ENCODE measurements around the gene MMAA. TPM values are rescaled to one million over a fixed set of nuclear protein-coding genes. Genes with fewer than 3 reads are reported as not detected.
"Not testable (repeated sequence)": the region's sequence is repeated elsewhere in the genome, so short reads cannot be mapped to it uniquely, and the experiment has no call there.

Gene MMAA
- total RNA-seq, 1 donor from 2014 or later, result 15.9 TPM

DNA sequence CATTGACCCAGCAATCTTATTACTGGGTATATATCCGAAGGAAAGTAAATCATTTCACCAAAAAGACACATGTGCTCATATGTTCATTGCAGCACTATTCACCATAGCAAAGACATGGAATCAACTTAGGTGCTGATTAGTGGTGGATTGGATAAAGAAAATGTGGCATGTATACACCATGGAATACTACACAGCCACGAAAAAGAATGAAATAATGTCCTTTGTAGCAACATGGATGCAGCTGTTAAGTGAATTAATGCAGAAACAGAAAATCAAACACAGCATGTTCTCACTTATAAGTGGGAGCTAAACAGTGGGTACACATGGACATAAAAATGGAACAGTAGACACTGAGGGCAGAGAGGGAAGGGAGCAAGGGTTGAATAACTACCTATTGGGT lies 72.2 kb downstream of the MMAA start:
- DNase-seq (ENCODE audit: low spot score); intact Hi-C loops (cut with micrococcal nuclease); H3K4me1 Mint-ChIP-seq (ENCODE audit: low read depth); H3K4me3 Mint-ChIP-seq (ENCODE audit: low read depth); H3K27ac Mint-ChIP-seq; H3K9me3 Mint-ChIP-seq; H3K27me3 Mint-ChIP-seq (ENCODE audit: low read depth); H3K36me3 Mint-ChIP-seq (ENCODE audit: low read depth): not testable (repeated sequence)

DNA sequence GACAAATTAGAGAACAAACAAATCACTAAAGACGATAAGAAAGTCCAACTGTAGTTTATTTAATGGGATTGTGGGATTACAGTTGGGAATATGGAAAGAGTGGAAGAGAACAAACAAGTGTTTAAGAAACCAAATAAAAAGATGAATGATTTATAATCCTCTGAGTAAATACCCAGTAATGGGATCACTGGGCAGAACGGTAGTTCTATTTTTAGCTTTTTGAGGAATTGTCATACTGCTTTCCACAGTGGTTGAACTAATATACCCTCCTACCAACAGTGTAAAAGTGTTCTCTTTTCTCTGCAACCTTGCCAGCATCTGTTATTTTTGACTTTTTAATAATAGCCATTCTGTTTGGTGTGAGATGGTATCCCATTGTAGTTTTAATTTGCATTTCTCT lies 75.7 kb downstream of the MMAA start:
- Mint-ChIP-seq H3K9me3 (peaks cover 7% of the 10 kb centered on the region), H3K36me3 (ENCODE audit: low read depth) (no peaks in the 10 kb centered on the region), H3K27me3 (ENCODE audit: low read depth) (no peaks in the 10 kb centered on the region), H3K4me3 (ENCODE audit: low read depth) (no peak overlapping the region), H3K4me1 (ENCODE audit: low read depth) (peaks cover 2% of the 10 kb centered on the region), H3K27ac (no peak overlapping the region)
- intact Hi-C loops (cut with micrococcal nuclease), result no loop called here
- DNase-seq (ENCODE audit: low spot score), result no peak

DNA sequence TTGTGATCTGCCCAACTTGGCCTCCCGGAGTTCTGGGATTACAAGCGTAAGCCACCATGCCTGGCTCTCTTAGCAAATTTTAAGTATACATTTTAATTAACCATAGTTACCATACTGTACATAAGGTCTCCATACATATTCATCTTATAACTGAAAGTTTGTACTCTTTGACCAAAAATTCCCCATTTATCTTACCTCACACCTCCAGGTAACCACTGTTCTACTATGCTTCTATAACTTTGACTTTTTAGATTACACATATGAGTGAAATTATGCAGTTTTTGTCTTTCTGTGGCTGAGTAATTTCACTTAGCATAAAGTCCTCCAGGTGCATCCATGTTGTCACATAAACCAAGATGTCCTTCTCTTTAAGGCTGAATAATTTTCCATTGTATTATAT lies 78.1 kb downstream of the MMAA start:
- Mint-ChIP-seq H3K27me3 (ENCODE audit: low read depth) (no peaks in the 10 kb centered on the region), H3K4me1 (ENCODE audit: low read depth) (peaks cover 2% of the 10 kb centered on the region), H3K4me3 (ENCODE audit: low read depth) (no peak overlapping the region), H3K9me3 (peaks cover 3% of the 10 kb centered on the region), H3K36me3 (ENCODE audit: low read depth) (no peaks in the 10 kb centered on the region), H3K27ac (no peak overlapping the region)
- intact Hi-C loops (cut with micrococcal nuclease), result no loop called here
- no peak for DNase-seq (ENCODE audit: low spot score)

DNA sequence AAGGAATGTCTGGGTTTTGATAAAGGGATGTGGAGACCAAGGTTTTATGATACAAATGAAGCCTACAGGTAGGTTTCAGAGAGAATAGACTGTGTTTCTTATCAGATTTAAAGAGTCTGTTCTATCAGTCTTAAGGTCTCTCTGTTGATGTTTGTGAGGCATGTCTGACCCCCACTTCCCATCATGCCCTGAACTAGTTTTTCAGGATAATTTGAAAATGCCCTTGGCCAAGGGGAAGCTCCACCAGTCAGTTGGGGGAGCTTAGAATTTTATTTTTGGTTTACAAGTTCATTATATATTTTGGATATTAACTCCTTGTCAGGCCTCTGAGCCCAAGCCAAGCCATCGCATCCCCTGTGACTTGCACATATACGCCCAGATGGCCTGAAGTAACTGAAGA lies 79.3 kb downstream of the MMAA start:
- intact Hi-C loops (cut with micrococcal nuclease), result no loop called here
- H3K4me3 Mint-ChIP-seq (ENCODE audit: low read depth), result no peak overlapping the region
- no peaks in the 10 kb centered on the region for H3K27me3 Mint-ChIP-seq (ENCODE audit: low read depth)
- no peaks in the 10 kb centered on the region for H3K36me3 Mint-ChIP-seq (ENCODE audit: low read depth)
- DNase-seq (ENCODE audit: low spot score), result no peak
- H3K4me1 Mint-ChIP-seq (ENCODE audit: low read depth), result peaks cover 4% of the 10 kb centered on the region
- H3K27ac Mint-ChIP-seq, result no peak overlapping the region
- H3K9me3 Mint-ChIP-seq, result peaks cover 3% of the 10 kb centered on the region

DNA sequence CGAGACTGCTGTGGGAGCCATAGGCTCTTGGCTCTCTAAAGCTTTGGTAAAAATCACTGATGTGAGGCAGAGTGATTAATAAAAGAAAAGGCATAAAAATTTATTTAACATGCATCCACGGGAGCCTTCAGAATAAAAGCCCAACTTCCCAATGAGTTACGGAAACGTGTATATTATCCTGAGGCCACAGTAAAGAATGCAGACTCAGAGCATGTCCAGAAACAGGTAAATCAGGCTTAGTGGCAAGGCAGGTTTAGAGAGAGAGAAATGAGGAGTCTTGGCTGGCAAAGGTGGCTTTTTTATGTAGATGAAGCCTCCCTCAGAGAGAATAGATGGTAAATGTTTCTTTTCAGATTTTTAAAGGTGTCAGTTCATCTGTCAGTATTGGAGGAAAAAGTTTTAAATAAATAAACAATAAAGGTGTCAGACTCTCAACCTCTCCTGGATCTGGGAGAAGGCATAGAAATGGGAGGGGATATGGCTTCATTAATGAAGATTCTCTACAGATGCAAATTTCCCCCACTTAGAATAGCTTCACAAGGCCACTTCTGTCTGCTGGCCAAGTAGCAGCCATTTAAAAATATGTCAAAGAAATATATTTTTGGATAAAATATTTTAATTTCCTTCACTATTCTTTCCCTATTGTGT lies 84.8 kb downstream of the MMAA start:
- no peak overlapping the region for H3K4me3 Mint-ChIP-seq (ENCODE audit: low read depth)
- peaks cover 7% of the 10 kb centered on the region for H3K4me1 Mint-ChIP-seq (ENCODE audit: low read depth)
- DNase-seq (ENCODE audit: low spot score), result no peak
- peaks cover 4% of the 10 kb centered on the region for H3K9me3 Mint-ChIP-seq
- no peaks in the 10 kb centered on the region for H3K36me3 Mint-ChIP-seq (ENCODE audit: low read depth)
- H3K27me3 Mint-ChIP-seq (ENCODE audit: low read depth), result no peaks in the 10 kb centered on the region
- intact Hi-C loops (cut with micrococcal nuclease), result no loop called here
- no peak overlapping the region for H3K27ac Mint-ChIP-seq

DNA sequence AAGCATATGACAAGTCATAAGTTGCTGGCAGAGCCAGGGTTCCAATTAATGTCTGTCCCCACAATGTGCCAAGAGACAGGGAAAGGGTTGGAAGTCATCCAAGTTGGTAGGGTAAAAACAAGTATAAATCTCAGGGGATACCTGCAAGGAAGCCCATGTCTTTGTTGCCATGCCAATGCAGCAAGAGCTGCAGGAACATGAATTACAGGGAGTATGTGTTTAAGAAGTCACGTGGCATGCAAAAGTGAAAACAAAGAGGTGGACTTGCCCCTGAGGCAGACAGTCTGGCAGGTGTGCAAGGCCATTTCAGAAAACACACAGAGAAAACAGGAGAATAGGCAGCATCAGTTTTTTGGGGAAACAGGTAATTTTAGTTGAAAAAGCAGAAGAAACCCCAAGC lies 90.2 kb downstream of the MMAA start:
- intact Hi-C loops (cut with micrococcal nuclease), result no loop called here
- Mint-ChIP-seq H3K9me3 (peaks cover 38% of the 10 kb centered on the region), H3K4me3 (ENCODE audit: low read depth) (no peak overlapping the region), H3K4me1 (ENCODE audit: low read depth) (peaks cover 17% of the 10 kb centered on the region), H3K27me3 (ENCODE audit: low read depth) (no peaks in the 10 kb centered on the region), H3K27ac (no peak overlapping the region), H3K36me3 (ENCODE audit: low read depth) (peaks cover 5% of the 10 kb centered on the region)
- DNase-seq (ENCODE audit: low spot score), result no peak

Other genes starting within 250 kb of the MMAA start
- 5.8 and 7.5 TPM in 2 replicates for gene SMAD1, start 137.5 kb upstream of the MMAA start, total RNA-seq
- not detected in 2 replicates for gene C4orf51, start 60.8 kb downstream of the MMAA start, total RNA-seq